Transverse colon (tissue), 4 donors: Measurements from ENCODE around the gene FOSL2. TPM values are rescaled to one million over a fixed set of nuclear protein-coding genes. Genes with fewer than 3 reads are reported as not detected.

ENCODE experiments used
- DNase-seq: peaks from one replicate; pipeline ENCODE4 v3.0.0-alpha.2; 2019
- H3K27ac ChIP-seq, 4 donors: fragments of 200-600 bp; sonication (generic); 2 replicates each; pipeline ENCODE4 v1.5.1; 2016 to 2018; ENCODE audit warnings: inconsistent platforms in 4 of 4
- H3K27me3 ChIP-seq: fragments of 200-600 bp; sonication (generic); 2 replicates; pipeline ENCODE4 v1.5.1; 2017; ENCODE audit warnings: inconsistent platforms
- H3K36me3 ChIP-seq, 4 donors: fragments of 200-600 bp; sonication (generic); 2 replicates each; pipeline ENCODE4 v1.5.1; 2017 to 2019; ENCODE audit warnings: inconsistent platforms in 4 of 4
- H3K4me1 ChIP-seq, 4 donors: fragments of 200-600 bp; sonication (generic); 2 replicates each; pipeline ENCODE4 v1.5.1; 2017 to 2020; ENCODE audit warnings: inconsistent platforms in 4 of 4
- H3K4me3 ChIP-seq, 4 donors: fragments of 200-600 bp; sonication (generic); 1 replicate in 1 of 4; 2 replicates in 3 of 4; pipeline versions ENCODE4 v1.5.1 to v1.6.1; 2017 to 2019; ENCODE audit warnings: inconsistent platforms in 4 of 4
- H3K9me3 ChIP-seq, 2 donors: fragments of 200-600 bp; sonication (generic); 2 replicates each; pipeline ENCODE4 v1.5.1; 2017 to 2019; ENCODE audit warnings: inconsistent platforms in 2 of 2
- CTCF ChIP-seq, 5 experiments: fragments of 200-600 bp in 3 of 5; fragments of 450-650 bp in 2 of 5; sonication (generic) in 3 of 5; IDR thresholded peaks; 1 replicate in 2 of 5; 2 replicates in 3 of 5; pipeline ENCODE4 v1.5.1; 2016 to 2017; ENCODE audit warnings: antibody characterized with exemption in 5 of 5, inconsistent platforms in 3 of 5, mild to moderate bottlenecking in 2 of 5, moderate library complexity in 1 of 5
- EP300 ChIP-seq: sonication (generic); formaldehyde crosslinking; IDR thresholded peaks from one replicate; pipeline ENCODE4 v1.6.1; 2017; ENCODE audit warnings: antibody characterized with exemption, low read depth
- POLR2A ChIP-seq: fragments of 450-650 bp; IDR thresholded peaks from one replicate; pipeline ENCODE4 v1.6.1; 2016; ENCODE audit warnings: antibody characterized with exemption, mild to moderate bottlenecking, moderate library complexity
- POLR2AphosphoS5 ChIP-seq, 3 donors: sonication (generic); formaldehyde crosslinking; IDR thresholded peaks; one replicate each; pipeline ENCODE4 v1.6.1; 2016; ENCODE audit warnings: antibody characterized with exemption in 3 of 3
- WGBS, 2 donors: methylation state at CpG; one replicate each; pipeline ENCODE4 v1.1.5; 2018; ENCODE audit warnings: low coverage in 1 of 2; 5-methylcytosine and 5-hydroxymethylcytosine counted together
- in situ Hi-C, 4 donors: fragments of 200-750 bp; cut with MboI; loops; one replicate each; pipeline versions ENCODE4 v1.15.0 to v1.15.1; 2017; ENCODE audit warnings: low sequenced_read_pairs in 3 of 4, low pct_ligation_motif_present in 1 of 4, low pct_unique_long_range_greater_than_20kb in 1 of 4
- intact Hi-C: fragments of 100-400 bp; cut with DNase I; formaldehyde crosslinking; loops from one replicate; pipeline ENCODE4 v1.15.1; 2023; ENCODE audit warnings: low total_unique reads
- total RNA-seq, 4 donors: library from RNA; depleted of rRNA; stranded (reverse); fragments of >200 nt; gene quantifications; one replicate each; pipeline ENCODE4 v1.1.0, GENCODE V29; 2016

FOSL2 gene
- total RNA-seq, 4 donors from 2014 or later = 135 to 358 (median 233) TPM

GRCh38 chr2:28447086-28447485, 54.4 kb downstream of the FOSL2 start:
- no peak for DNase-seq
- intact Hi-C loops = no loop called here
- TF ChIP-seq POLR2AphosphoS5 (IDR thresholded peaks at IDR 0.05) (no peak), POLR2A (no peak), CTCF (IDR thresholded peaks at IDR 0.05) (no peak), EP300 (no peak)
- in situ Hi-C loops = loop anchor here in 1 of 4 donors (25.0 kb wide), 1 partner anchor 710 kb away; no protein-coding TSS in a partner anchor
- no peaks in the 10 kb centered on the region for H3K9me3 ChIP-seq
- no peak overlapping the region for H3K27ac ChIP-seq
- H3K4me1 ChIP-seq = no peaks in the 10 kb centered on the region
- H3K36me3 ChIP-seq = no peaks in the 10 kb centered on the region
- H3K4me3 ChIP-seq = no peak overlapping the region
- WGBS, 2 donors = 78% methylated on average over 3 of the region's 3 CpGs; no CpG with 5 or more reads in 1 of the 2 donors
- no peaks in the 10 kb centered on the region for H3K27me3 ChIP-seq

GRCh38 chr2:28447943-28448792, 55.5 kb downstream of the FOSL2 start:
- DNase-seq = no peak
- in situ Hi-C loops = loop anchor here in 1 of 4 donors (25.0 kb wide), 1 partner anchor 711 kb away; no protein-coding TSS in a partner anchor
- WGBS, 2 donors = 78% methylated on average over 3 to 8 of the region's 8 CpGs
- TF ChIP-seq POLR2A (no peak), EP300 (no peak), CTCF (IDR thresholded peaks at IDR 0.05) (no peak), POLR2AphosphoS5 (IDR thresholded peaks at IDR 0.05) (no peak)
- Histone ChIP-seq H3K4me3 (no peak overlapping the region), H3K9me3 (no peaks in the 10 kb centered on the region), H3K27ac (peak overlapping the region in 3 of 4 donors; percentile 10 to 24 (median 23)), H3K36me3 (no peaks in the 10 kb centered on the region), H3K27me3 (no peaks in the 10 kb centered on the region), H3K4me1 (no peaks in the 10 kb centered on the region)
- intact Hi-C loops = no loop called here

GRCh38 chr2:28448793-28449100, 56.1 kb downstream of the FOSL2 start:
- in situ Hi-C loops = loop anchor here in 1 of 4 donors (25.0 kb wide), 1 partner anchor 711 kb away; no protein-coding TSS in a partner anchor
- no peak for DNase-seq
- no peak for TF ChIP-seq EP300
- no peak for TF ChIP-seq CTCF (IDR thresholded peaks at IDR 0.05)
- TF ChIP-seq POLR2AphosphoS5 (IDR thresholded peaks at IDR 0.05) = no peak
- no peak for TF ChIP-seq POLR2A
- H3K4me1 ChIP-seq = no peaks in the 10 kb centered on the region
- intact Hi-C loops = no loop called here
- H3K36me3 ChIP-seq = no peaks in the 10 kb centered on the region
- H3K27ac ChIP-seq = peak overlapping the region in 3 of 4 donors; percentile 10 to 24 (median 23)
- no peaks in the 10 kb centered on the region for H3K9me3 ChIP-seq
- WGBS, 2 donors = 84% methylated on average over 3 of the region's 3 CpGs; no CpG with 5 or more reads in 1 of the 2 donors
- no peak overlapping the region for H3K4me3 ChIP-seq
- no peaks in the 10 kb centered on the region for H3K27me3 ChIP-seq

- Histone ChIP-seq H3K4me3 (no peak overlapping the region), H3K27ac (no peak overlapping the region), H3K4me1 (no peaks in the 10 kb centered on the region), H3K36me3 (no peaks in the 10 kb centered on the region), H3K9me3 (no peaks in the 10 kb centered on the region), H3K27me3 (no peaks in the 10 kb centered on the region)
- in situ Hi-C loops (loop anchor here in 1 of 4 donors (25.0 kb wide), 1 partner anchor 712 kb away; no protein-coding TSS in a partner anchor), intact Hi-C loops (no loop called here)
- TF ChIP-seq CTCF (IDR thresholded peaks at IDR 0.05) (no peak), POLR2A (no peak), POLR2AphosphoS5 (IDR thresholded peaks at IDR 0.05) (no peak), EP300 (no peak)
- 92% methylated on average over 6 of the region's 6 CpGs; no CpG with 5 or more reads in 1 of the 2 donors for WGBS, 2 donors
- DNase-seq = no peak
These were observed 56.4 kb downstream of the FOSL2 start for GRCh38 chr2:28449126-28449487.
